ENCODE results near the gene UBE2G1. TPM values are rescaled to one million over a fixed set of nuclear protein-coding genes. Genes with fewer than 3 reads are reported as not detected.

Gene UBE2G1
- total RNA-seq, 1 experiment from 2014 or later: 80.6 TPM

- no peaks in the 10 kb centered on the region for H3K9me2 ChIP-seq (ENCODE audit: insufficient read depth)
- H4K20me1 ChIP-seq (ENCODE audit: insufficient read depth): peaks cover 25% of the 10 kb centered on the region; the same call in 1 of the 2 replicates
- H3K79me2 ChIP-seq (ENCODE audit: insufficient read depth, low read length): peaks cover 99% of the 10 kb centered on the region
- CTCF ChIA-PET: interaction anchor here (1.4 kb wide), 1 partner anchor 12 kb away, joined by 3 read pairs; no protein-coding TSS in a partner anchor
- H3K27ac ChIP-seq (ENCODE audit: low read depth, low read length): peak overlapping the region; percentile 11; the same call in 1 of the 2 replicates
- RAD21 ChIA-PET (ENCODE audit: low non-redundant PET in 1 of 2, low total read pairs in 2 of 2, uncharacterized antibody in 2 of 2, unreplicated experiment in 2 of 2): no interaction called here
- H2AFZ ChIP-seq (ENCODE audit: low read depth, low read length, poor library complexity, severe bottlenecking): no peak overlapping the region
- peaks cover 41 to 79% of the 10 kb centered on the region in 2 experiments for H3K4me1 ChIP-seq (ENCODE audit: control insufficient read depth in 1 of 2, insufficient read depth in 2 of 2, low read length in 2 of 2)
- BruUV-seq (replicated peaks): no TSS peak
- DNase-seq (ENCODE audit: low read depth, low spot score) (peak; percentile 93), ATAC-seq (peak; percentile 76)
- H3K9ac ChIP-seq (ENCODE audit: low read length): peak overlapping the region; percentile 35
- peak overlapping the region; percentile 59 for H3K4me2 ChIP-seq (ENCODE audit: low read length)
- peak overlapping the region in 1 of 2 experiments; percentile 1; a peak in 1 of 4 replicates for H3K4me3 ChIP-seq (replicated peaks in 1 of 2; ENCODE audit: low read depth in 1 of 2, low read length in 2 of 2)
- POLR2A ChIA-PET: no interaction called here
- no peaks in the 10 kb centered on the region for H3K27me3 ChIP-seq (ENCODE audit: insufficient read depth, low read length)
- intact Hi-C loops (cut with micrococcal nuclease): no loop called here
- H3K36me3 ChIP-seq (ENCODE audit: control insufficient read depth in 1 of 2, insufficient read depth in 2 of 2, low read length in 2 of 2): no peaks in the 10 kb centered on the region
- no peaks in the 10 kb centered on the region for H3K9me3 ChIP-seq (ENCODE audit: control insufficient read depth in 1 of 2, insufficient read depth in 1 of 2, low read depth in 1 of 2, low read length in 2 of 2)
- TF ChIP-seq YY1 (IDR thresholded peaks at IDR 0.05; ENCODE audit: extremely low read depth, insufficient replicate concordance, low read depth, low read length): no peak
- TF ChIP-seq CEBPB (IDR thresholded peaks at IDR 0.05; ENCODE audit: low read depth): peak; percentile 52; the same call in 1 of the 2 replicates
- no peak for TF ChIP-seq ELF1 (IDR thresholded peaks at IDR 0.05; ENCODE audit: borderline replicate concordance, low read depth)
- no peak for TF ChIP-seq EZH2phosphoT487 (IDR thresholded peaks at IDR 0.05; ENCODE audit: borderline replicate concordance)
- no peak for TF ChIP-seq ZFX (IDR thresholded peaks at IDR 0.05)
- TF ChIP-seq TCF7L2 (IDR thresholded peaks at IDR 0.05; ENCODE audit: borderline replicate concordance, extremely low read depth, insufficient read depth, insufficient read length): no peak
- peak; percentile 81 for TF ChIP-seq SP1 (IDR thresholded peaks at IDR 0.05; ENCODE audit: low read depth)
- TF ChIP-seq REST (IDR thresholded peaks at IDR 0.05; ENCODE audit: low read depth): no peak
- TF ChIP-seq FOSL1 (IDR thresholded peaks at IDR 0.05; ENCODE audit: low read depth): peak; percentile 90
- no peak for TF ChIP-seq EGR1 (IDR thresholded peaks at IDR 0.05; ENCODE audit: low read depth)
- TF ChIP-seq SIN3A (IDR thresholded peaks at IDR 0.05; ENCODE audit: low read depth): peak; percentile 57; the same call in 1 of the 2 replicates
- peak; percentile 63 for TF ChIP-seq MAX (IDR thresholded peaks at IDR 0.05)
- TF ChIP-seq RAD21 (IDR thresholded peaks at IDR 0.05; ENCODE audit: low read depth): no peak
- TF ChIP-seq SRF (IDR thresholded peaks at IDR 0.05; ENCODE audit: low read depth): no peak
- TF ChIP-seq JUND (IDR thresholded peaks at IDR 0.05): peak; percentile 86
- no peak for TF ChIP-seq ZNF274 (IDR thresholded peaks at IDR 0.05; ENCODE audit: low read depth, low read length)
- TF ChIP-seq CBX3 (IDR thresholded peaks at IDR 0.05; ENCODE audit: low read depth): peak; percentile 77; the same call in 1 of the 2 replicates
- no peak for TF ChIP-seq POLR2AphosphoS5 (IDR thresholded peaks at IDR 0.05; ENCODE audit: low read depth, low read length)
- TF ChIP-seq POLR2A (IDR thresholded peaks at IDR 0.05; ENCODE audit: borderline replicate concordance, extremely low read depth, insufficient read depth, insufficient read length): no peak
- TF ChIP-seq ZBTB33 (IDR thresholded peaks at IDR 0.05; ENCODE audit: extremely low read depth, insufficient replicate concordance, low read length): no peak
- no peak for TF ChIP-seq EZH2 (IDR thresholded peaks at IDR 0.05)
- TF ChIP-seq CTCF (IDR thresholded peaks at IDR 0.05 in 2 of 3, conservative IDR thresholded peaks at IDR 0.05 in 1 of 3; ENCODE audit: borderline replicate concordance in 1 of 3, insufficient read depth in 1 of 3, low read depth in 2 of 3, low read length in 2 of 3): no peak
Measured at GRCh38 chr17:4329838-4330237, 36.6 kb downstream of the UBE2G1 start.

Data from HCT116 (cell line).